ENCODE data around the gene ELL. TPM values are rescaled to one million over a fixed set of nuclear protein-coding genes. Genes with fewer than 3 reads are reported as not detected.
"Not testable (repeated sequence)": the region's sequence is repeated elsewhere in the genome, so short reads cannot be mapped to it uniquely, and the experiment has no call there.

ELL gene
- total RNA-seq, 2 experiments from 2014 or later: 14.1 TPM

- Mint-ChIP-seq H3K4me3 (no peak overlapping the region), H3K9me3 (no peaks in the 10 kb centered on the region), H3K27ac (no peak overlapping the region), H3K4me1 (ENCODE audit: low read depth) (peaks cover 4% of the 10 kb centered on the region), H3K36me3 (ENCODE audit: low read depth) (peaks cover 2% of the 10 kb centered on the region), H3K27me3 (ENCODE audit: low read depth) (no peaks in the 10 kb centered on the region)
- intact Hi-C loops (cut with micrococcal nuclease): no loop called here
- CTCF ChIA-PET: interaction anchor here (1.3 kb wide), 1 partner anchor 18 kb away, joined by 3 read pairs; the partner anchor contains the start of gene FKBP8
- DNase-seq: no peak
Observed at GRCh38 chr19:18526316-18526715, 4.4 kb upstream of the ELL start.

- Mint-ChIP-seq H3K27me3 (ENCODE audit: low read depth) (no peaks in the 10 kb centered on the region), H3K4me1 (ENCODE audit: low read depth) (peaks cover 14% of the 10 kb centered on the region), H3K9me3 (no peaks in the 10 kb centered on the region), H3K36me3 (ENCODE audit: low read depth) (peaks cover 1% of the 10 kb centered on the region), H3K4me3 (no peak overlapping the region), H3K27ac (no peak overlapping the region)
- DNase-seq: no peak
- CTCF ChIA-PET: interaction anchor here (0.7 to 1.1 kb wide), 2 partner anchors 18 to 332 kb away, joined by 3 read pairs; no protein-coding TSS in a partner anchor
- intact Hi-C loops (cut with micrococcal nuclease): loop anchor here (2.0 kb wide), 1 partner anchor 319 kb away; no protein-coding TSS in a partner anchor
Observed at GRCh38 chr19:18523841-18524240, 2.0 kb upstream of the ELL start.

- Mint-ChIP-seq H3K4me3 (peak overlapping the region; percentile 66), H3K4me1 (ENCODE audit: low read depth) (peaks cover 16% of the 10 kb centered on the region), H3K27ac (peak overlapping the region; percentile 84)
- not testable (repeated sequence) for H3K27me3 Mint-ChIP-seq (ENCODE audit: low read depth); DNase-seq; H3K9me3 Mint-ChIP-seq; H3K36me3 Mint-ChIP-seq (ENCODE audit: low read depth)
- intact Hi-C loops (cut with micrococcal nuclease): loop anchor here (1.0 to 2.0 kb wide), 16 partner anchors 21 to 797 kb away; partner anchors contain the start of genes BORCS8, COPE, DDX49 and JUND
- CTCF ChIA-PET: interaction anchor here (0.5 to 3.6 kb wide), 6 partner anchors 10 to 740 kb away, joined by 3 to 17 read pairs (median 4); partner anchors contain the start of gene FKBP8
Observed at GRCh38 chr19:18522862-18523440, 1.1 kb upstream of the ELL start.

- H3K9me3 Mint-ChIP-seq: no peaks in the 10 kb centered on the region
- CTCF ChIA-PET: interaction anchor here (0.5 to 4.2 kb wide), 8 partner anchors 10 to 739 kb away, joined by 3 to 26 read pairs (median 12); partner anchors contain the start of genes FKBP8, KXD1, REX1BD and UBA52
- H3K4me1 Mint-ChIP-seq (ENCODE audit: low read depth): peaks cover 17% of the 10 kb centered on the region
- no peaks in the 10 kb centered on the region for H3K27me3 Mint-ChIP-seq (ENCODE audit: low read depth)
- H3K4me3 Mint-ChIP-seq: peak overlapping the region; percentile 85
- intact Hi-C loops (cut with micrococcal nuclease): loop anchor here (1.0 to 2.0 kb wide), 16 partner anchors 22 to 798 kb away; partner anchors contain the start of genes BORCS8, COPE, DDX49 and JUND
- peak overlapping the region; percentile 89 for H3K27ac Mint-ChIP-seq
- peak; percentile 100 for DNase-seq
- H3K36me3 Mint-ChIP-seq (ENCODE audit: low read depth): peaks cover 1% of the 10 kb centered on the region
Observed at GRCh38 chr19:18522124-18522861, 423 bp upstream of the ELL start.

GRCh38 chr19:18520848-18521691 lies 800 bp downstream of the ELL start:
- H3K4me1 Mint-ChIP-seq (ENCODE audit: low read depth): peaks cover 27% of the 10 kb centered on the region
- peak; percentile 44 for DNase-seq
- no peaks in the 10 kb centered on the region for H3K27me3 Mint-ChIP-seq (ENCODE audit: low read depth)
- CTCF ChIA-PET: interaction anchor here (0.6 to 4.2 kb wide), 18 partner anchors 10 to 639 kb away, joined by 3 to 26 read pairs (median 9); partner anchors contain the start of genes FKBP8, KXD1, REX1BD and UBA52
- intact Hi-C loops (cut with micrococcal nuclease): loop anchor here (2.0 kb wide), 1 partner anchor 50 kb away; no protein-coding TSS in a partner anchor
- H3K36me3 Mint-ChIP-seq (ENCODE audit: low read depth): peaks cover 1% of the 10 kb centered on the region
- H3K9me3 Mint-ChIP-seq: no peaks in the 10 kb centered on the region
- peak overlapping the region; percentile 84 for H3K27ac Mint-ChIP-seq
- H3K4me3 Mint-ChIP-seq: peak overlapping the region; percentile 85

- no peaks in the 10 kb centered on the region for H3K27me3 Mint-ChIP-seq (ENCODE audit: low read depth)
- peak overlapping the region; percentile 84 for H3K27ac Mint-ChIP-seq
- H3K4me1 Mint-ChIP-seq (ENCODE audit: low read depth): peaks cover 34% of the 10 kb centered on the region
- intact Hi-C loops (cut with micrococcal nuclease): loop anchor here (2.0 kb wide), 1 partner anchor 49 kb away; no protein-coding TSS in a partner anchor
- peak; percentile 76 for DNase-seq
- peaks cover 1% of the 10 kb centered on the region for H3K36me3 Mint-ChIP-seq (ENCODE audit: low read depth)
- peak overlapping the region; percentile 85 for H3K4me3 Mint-ChIP-seq
- no peaks in the 10 kb centered on the region for H3K9me3 Mint-ChIP-seq
- CTCF ChIA-PET: interaction anchor here (0.6 to 4.2 kb wide), 27 partner anchors 8 to 640 kb away, joined by 3 to 26 read pairs (median 6); partner anchors contain the start of genes KXD1, REX1BD and UBA52
Observed at GRCh38 chr19:18519962-18520847, 1.7 kb downstream of the ELL start.

- DNase-seq: no peak
- CTCF ChIA-PET: interaction anchor here (0.7 to 4.2 kb wide), 7 partner anchors 10 to 74 kb away, joined by 3 to 22 read pairs (median 9); partner anchors contain the start of gene REX1BD
- no peaks in the 10 kb centered on the region for H3K27me3 Mint-ChIP-seq (ENCODE audit: low read depth)
- H3K36me3 Mint-ChIP-seq (ENCODE audit: low read depth): peaks cover 1% of the 10 kb centered on the region
- intact Hi-C loops (cut with micrococcal nuclease): no loop called here
- H3K9me3 Mint-ChIP-seq: no peaks in the 10 kb centered on the region
- H3K4me1 Mint-ChIP-seq (ENCODE audit: low read depth): peaks cover 41% of the 10 kb centered on the region
- no peak overlapping the region for H3K4me3 Mint-ChIP-seq
- H3K27ac Mint-ChIP-seq: no peak overlapping the region
Observed at GRCh38 chr19:18518639-18519038, 3.2 kb downstream of the ELL start.

GRCh38 chr19:18517606-18518005 lies 4.3 kb downstream of the ELL start:
- Mint-ChIP-seq H3K27ac (no peak overlapping the region), H3K9me3 (no peaks in the 10 kb centered on the region), H3K4me1 (ENCODE audit: low read depth) (peaks cover 42% of the 10 kb centered on the region), H3K27me3 (ENCODE audit: low read depth) (no peaks in the 10 kb centered on the region), H3K36me3 (ENCODE audit: low read depth) (peaks cover 1% of the 10 kb centered on the region), H3K4me3 (no peak overlapping the region)
- intact Hi-C loops (cut with micrococcal nuclease): no loop called here
- no peak for DNase-seq
- CTCF ChIA-PET: interaction anchor here (0.6 to 3.0 kb wide), 7 partner anchors 21 to 237 kb away, joined by 3 to 19 read pairs (median 4); no protein-coding TSS in a partner anchor

GRCh38 chr19:18515959-18516358 lies 5.9 kb downstream of the ELL start:
- Mint-ChIP-seq H3K27me3 (ENCODE audit: low read depth) (no peaks in the 10 kb centered on the region), H3K36me3 (ENCODE audit: low read depth) (no peaks in the 10 kb centered on the region), H3K27ac (no peak overlapping the region), H3K4me3 (no peak overlapping the region), H3K4me1 (ENCODE audit: low read depth) (peaks cover 47% of the 10 kb centered on the region), H3K9me3 (no peaks in the 10 kb centered on the region)
- DNase-seq: no peak
- intact Hi-C loops (cut with micrococcal nuclease): no loop called here
- CTCF ChIA-PET: interaction anchor here (1.5 to 2.4 kb wide), 2 partner anchors 8 to 19 kb away, joined by 3 to 6 read pairs; no protein-coding TSS in a partner anchor

GRCh38 chr19:18514800-18515682 lies 6.8 kb downstream of the ELL start:
- H3K4me1 Mint-ChIP-seq (ENCODE audit: low read depth): peaks cover 43% of the 10 kb centered on the region
- CTCF ChIA-PET: no interaction called here
- no peak overlapping the region for H3K4me3 Mint-ChIP-seq
- no peaks in the 10 kb centered on the region for H3K27me3 Mint-ChIP-seq (ENCODE audit: low read depth)
- intact Hi-C loops (cut with micrococcal nuclease): no loop called here
- H3K27ac Mint-ChIP-seq: no peak overlapping the region
- H3K9me3 Mint-ChIP-seq: no peaks in the 10 kb centered on the region
- H3K36me3 Mint-ChIP-seq (ENCODE audit: low read depth): no peaks in the 10 kb centered on the region
- no peak for DNase-seq
